OCI-LY7 (cell line): ENCODE measurements around the gene ZBTB20. TPM values are rescaled to one million over a fixed set of nuclear protein-coding genes. Genes with fewer than 3 reads are reported as not detected.

Experiments used
- BruUV-seq: library from RNA; stranded (reverse); fragments of 400-500 nt; replicated peaks from 2 replicates; lab custom pipeline; 2021; lab: Mats Ljungman, UMichigan
- CTCF ChIA-PET: fragments of 300-600 bp; sonication (Branson Sonifier 250); formaldehyde crosslinking; loops from one replicate; lab custom pipeline; 2022; ENCODE audit warnings: antibody characterized with exemption; ENCODE audit not compliant: unreplicated experiment; lab: Charles Lee
- POLR2A ChIA-PET: fragments of 300-600 bp; sonication (Branson Sonifier 250); formaldehyde crosslinking; loops from one replicate; lab custom pipeline; 2022; ENCODE audit warnings: antibody characterized with exemption; lab: Charles Lee
- DNase-seq: peaks from one replicate; pipeline ENCODE4 v3.0.0-alpha.2; 2015; ENCODE audit warnings: low spot score
- H2AFZ ChIP-seq: fragments of 200-600 bp; sonication (generic), shearing (Covaris generic); 2 replicates; pipeline ENCODE4 v1.6.1; 2014; ENCODE audit warnings: mild to moderate bottlenecking, antibody characterized with exemption, low read length, moderate library complexity
- H3K27ac ChIP-seq: fragments of 200-600 bp; sonication (generic); 2 replicates; pipeline ENCODE4 v1.5.1; 2014; ENCODE audit warnings: mixed run types, low read depth, mild to moderate bottlenecking, moderate library complexity, low read length, inconsistent platforms; ENCODE audit not compliant: poor library complexity, severe bottlenecking
- H3K36me3 ChIP-seq: fragments of 200-600 bp; sonication (generic); 2 replicates; pipeline ENCODE4 v1.6.1; 2014; ENCODE audit warnings: mild to moderate bottlenecking, antibody characterized with exemption, low read length, moderate library complexity, mixed read lengths; ENCODE audit not compliant: insufficient read depth
- H3K4me1 ChIP-seq: fragments of 200-600 bp; sonication (generic); 2 replicates; pipeline ENCODE4 v1.5.1; 2014; ENCODE audit warnings: mild to moderate bottlenecking, low read length; ENCODE audit not compliant: insufficient read depth, poor library complexity, severe bottlenecking
- H3K4me2 ChIP-seq: fragments of 200-600 bp; sonication (generic); 2 replicates; pipeline ENCODE4 v1.6.1; 2014; ENCODE audit warnings: mild to moderate bottlenecking, low read length
- H3K4me3 ChIP-seq: fragments of 200-600 bp; sonication (generic); 2 replicates; pipeline ENCODE4 v1.5.1; 2014; ENCODE audit warnings: mild to moderate bottlenecking, low read depth, low read length; ENCODE audit not compliant: poor library complexity, severe bottlenecking
- H3K79me2 ChIP-seq: fragments of 200-600 bp; sonication (generic); 2 replicates; pipeline ENCODE4 v1.6.1; 2016; ENCODE audit warnings: low read depth, mild to moderate bottlenecking, low read length, moderate library complexity, mixed read lengths; ENCODE audit not compliant: insufficient read depth
- H3K9me2 ChIP-seq: fragments of 200-600 bp; sonication (generic); 2 replicates; pipeline ENCODE4 v1.6.1; 2016; ENCODE audit warnings: mild to moderate bottlenecking, low read length, mixed read lengths; ENCODE audit not compliant: insufficient read depth
- H3K9me3 ChIP-seq: fragments of 200-600 bp; sonication (generic); 2 replicates; pipeline ENCODE4 v1.6.1; 2014; ENCODE audit warnings: mild to moderate bottlenecking, mixed run types, low read length, mixed read lengths
- H4K20me1 ChIP-seq: fragments of 200-600 bp; sonication (generic); 2 replicates; pipeline ENCODE4 v1.6.1; 2014; ENCODE audit warnings: mild to moderate bottlenecking, antibody characterized with exemption, low read length, moderate library complexity, mixed read lengths; ENCODE audit not compliant: insufficient read depth
- EZH2phosphoT487 ChIP-seq: fragments of 200-600 bp; sonication (generic); IDR thresholded peaks from 2 replicates; pipeline ENCODE4 v1.6.1; 2018; ENCODE audit warnings: low read depth, borderline replicate concordance, mild to moderate bottlenecking, mixed run types, antibody characterized with exemption, low read length, moderate library complexity, mixed read lengths
- intact Hi-C: fragments of 100-400 bp; cut with micrococcal nuclease; formaldehyde crosslinking; loops from one replicate; pipeline ENCODE4 v1.10.0; 2022; ENCODE audit not compliant: unreplicated experiment
- total RNA-seq, 2 experiments: library from RNA; depleted of rRNA in 1 of 2; stranded (reverse); fragments of >200 nt in 1 of 2; shearing (Covaris generic) in 1 of 2; gene quantifications; 2 replicates each; pipeline ENCODE4 v1.2.3, GENCODE V29; 2014 to 2022
- TF ChIP-seq, protein P1 (sequence below): fragments of 200-600 bp; sonication (generic); conservative IDR thresholded peaks from 2 replicates; pipeline ENCODE4 v1.5.1; 2014; ENCODE audit warnings: mild to moderate bottlenecking, antibody characterized with exemption, low read length, moderate library complexity, mixed read lengths

Gene ZBTB20
- total RNA-seq, 2 experiments from 2014 or later, result 5.5 to 11.8 TPM

DNA sequence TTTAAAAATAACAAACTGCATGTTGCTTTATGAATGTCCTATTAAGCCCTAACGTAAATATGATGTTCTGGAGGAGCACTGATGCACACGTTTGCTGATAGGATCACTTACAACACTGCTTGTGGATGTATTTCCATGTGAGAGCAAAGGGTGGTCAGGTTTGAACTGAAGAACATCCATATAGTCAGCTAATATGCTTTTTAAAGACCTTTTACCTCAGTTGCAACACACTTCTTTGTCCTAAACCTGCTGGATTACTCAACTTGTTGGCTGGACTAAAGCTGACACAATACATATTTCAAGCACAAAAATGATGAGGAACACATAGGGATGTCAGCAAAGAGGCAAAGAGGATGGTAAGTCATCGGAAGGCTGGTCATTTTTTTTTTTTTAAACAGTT lies 666.6 kb downstream of the ZBTB20 start:
- no peak overlapping the region for H2AFZ ChIP-seq
- H3K4me3 ChIP-seq, result no peak overlapping the region
- intact Hi-C loops, result no loop called here
- H3K9me3 ChIP-seq, result no peaks in the 10 kb centered on the region
- ChIA-PET CTCF (no interaction called here), POLR2A (interaction anchor here (1.1 kb wide), 1 partner anchor 71 kb away, joined by 3 read pairs; no protein-coding TSS in a partner anchor)
- H3K9me2 ChIP-seq, result no peaks in the 10 kb centered on the region
- H3K4me1 ChIP-seq, result no peaks in the 10 kb centered on the region
- H3K27ac ChIP-seq, result no peak overlapping the region
- H3K79me2 ChIP-seq, result no peaks in the 10 kb centered on the region
- BruUV-seq, result no TSS peak
- no peaks in the 10 kb centered on the region for H4K20me1 ChIP-seq
- H3K4me2 ChIP-seq, result no peak overlapping the region
- no peak for TF ChIP-seq EZH2phosphoT487
- TF ChIP-seq, protein P1, sequence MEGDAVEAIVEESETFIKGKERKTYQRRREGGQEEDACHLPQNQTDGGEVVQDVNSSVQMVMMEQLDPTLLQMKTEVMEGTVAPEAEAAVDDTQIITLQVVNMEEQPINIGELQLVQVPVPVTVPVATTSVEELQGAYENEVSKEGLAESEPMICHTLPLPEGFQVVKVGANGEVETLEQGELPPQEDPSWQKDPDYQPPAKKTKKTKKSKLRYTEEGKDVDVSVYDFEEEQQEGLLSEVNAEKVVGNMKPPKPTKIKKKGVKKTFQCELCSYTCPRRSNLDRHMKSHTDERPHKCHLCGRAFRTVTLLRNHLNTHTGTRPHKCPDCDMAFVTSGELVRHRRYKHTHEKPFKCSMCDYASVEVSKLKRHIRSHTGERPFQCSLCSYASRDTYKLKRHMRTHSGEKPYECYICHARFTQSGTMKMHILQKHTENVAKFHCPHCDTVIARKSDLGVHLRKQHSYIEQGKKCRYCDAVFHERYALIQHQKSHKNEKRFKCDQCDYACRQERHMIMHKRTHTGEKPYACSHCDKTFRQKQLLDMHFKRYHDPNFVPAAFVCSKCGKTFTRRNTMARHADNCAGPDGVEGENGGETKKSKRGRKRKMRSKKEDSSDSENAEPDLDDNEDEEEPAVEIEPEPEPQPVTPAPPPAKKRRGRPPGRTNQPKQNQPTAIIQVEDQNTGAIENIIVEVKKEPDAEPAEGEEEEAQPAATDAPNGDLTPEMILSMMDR, result no peak
- no peaks in the 10 kb centered on the region for H3K36me3 ChIP-seq
- no peak for DNase-seq

GRCh38 chr3:114478801-114479200 lies 668.3 kb downstream of the ZBTB20 start:
- Histone ChIP-seq H3K9me2 (no peaks in the 10 kb centered on the region), H3K4me3 (no peak overlapping the region), H4K20me1 (no peaks in the 10 kb centered on the region), H3K4me2 (no peak overlapping the region), H3K27ac (no peak overlapping the region), H2AFZ (no peak overlapping the region), H3K4me1 (no peaks in the 10 kb centered on the region), H3K36me3 (no peaks in the 10 kb centered on the region), H3K9me3 (no peaks in the 10 kb centered on the region), H3K79me2 (no peaks in the 10 kb centered on the region)
- no peak for DNase-seq
- BruUV-seq, result no TSS peak
- POLR2A ChIA-PET, result no interaction called here
- intact Hi-C loops, result no loop called here
- CTCF ChIA-PET, result no interaction called here
- TF ChIP-seq, protein P1, result no peak
- TF ChIP-seq EZH2phosphoT487, result no peak

- no peak for DNase-seq
- H3K9me2 ChIP-seq, result no peaks in the 10 kb centered on the region
- no peak overlapping the region for H3K4me3 ChIP-seq
- no TSS peak for BruUV-seq
- no peaks in the 10 kb centered on the region for H3K9me3 ChIP-seq
- H3K79me2 ChIP-seq, result no peaks in the 10 kb centered on the region
- POLR2A ChIA-PET, result interaction anchor here (1.0 kb wide), 1 partner anchor 13 kb away, joined by 3 read pairs; no protein-coding TSS in a partner anchor
- no peaks in the 10 kb centered on the region for H3K4me1 ChIP-seq
- CTCF ChIA-PET, result no interaction called here
- no peak overlapping the region for H2AFZ ChIP-seq
- TF ChIP-seq, protein P1, result no peak
- TF ChIP-seq EZH2phosphoT487, result no peak
- H4K20me1 ChIP-seq, result no peaks in the 10 kb centered on the region
- intact Hi-C loops, result no loop called here
- H3K4me2 ChIP-seq, result no peak overlapping the region
- H3K27ac ChIP-seq, result no peak overlapping the region
- no peaks in the 10 kb centered on the region for H3K36me3 ChIP-seq
Observed at GRCh38 chr3:114476511-114476910, 670.6 kb downstream of the ZBTB20 start.
